Liver (tissue), 9 donors: ENCODE data around the gene APOE. TPM values are rescaled to one million over a fixed set of nuclear protein-coding genes. Genes with fewer than 3 reads are reported as not detected.

ENCODE experiments used
- DNase-seq: peaks from one replicate; pipeline ENCODE4 v3.0.0-alpha.2; 2017; ENCODE audit warnings: low spot score
- H3K27ac ChIP-seq, 2 donors: one replicate each; pipeline ENCODE4 v1.7.0; 2013; ENCODE audit warnings: inconsistent platforms in 2 of 2, low read length in 2 of 2, control low read depth in 1 of 2, low read depth in 1 of 2, mild to moderate bottlenecking in 1 of 2
- H3K27me3 ChIP-seq, 4 donors: one replicate each; pipeline versions ENCODE4 v1.6.1 to v1.7.0; 2013; ENCODE audit warnings: low read length in 3 of 4, inconsistent platforms in 1 of 4, mild to moderate bottlenecking in 1 of 4, moderate library complexity in 1 of 4; ENCODE audit not compliant: control insufficient read depth in 4 of 4, insufficient read depth in 4 of 4
- H3K36me3 ChIP-seq, 4 donors: one replicate each; pipeline versions ENCODE4 v1.6.1 to v1.7.0; 2013; ENCODE audit warnings: low read length in 3 of 4, mild to moderate bottlenecking in 3 of 4, low read depth in 1 of 4, moderate library complexity in 1 of 4; ENCODE audit not compliant: control insufficient read depth in 4 of 4, insufficient read depth in 3 of 4
- H3K4me1 ChIP-seq, 4 donors: one replicate each; pipeline versions ENCODE4 v1.6.1 to v1.7.0; 2013; ENCODE audit warnings: low read length in 3 of 4, mild to moderate bottlenecking in 3 of 4, moderate library complexity in 1 of 4; ENCODE audit not compliant: control insufficient read depth in 4 of 4, insufficient read depth in 4 of 4
- H3K4me3 ChIP-seq, 3 donors: one replicate each; pipeline versions ENCODE4 v1.6.1 to v1.7.0; 2013; ENCODE audit warnings: low read length in 3 of 3, control low read depth in 1 of 3, low read depth in 1 of 3, mild to moderate bottlenecking in 1 of 3
- H3K9ac ChIP-seq, 2 donors: one replicate each; pipeline ENCODE4 v1.7.0; 2013; ENCODE audit warnings: low read length in 2 of 2, mild to moderate bottlenecking in 2 of 2, moderate library complexity in 2 of 2, control low read depth in 1 of 2, low read depth in 1 of 2
- H3K9me3 ChIP-seq, 4 donors: one replicate each; pipeline versions ENCODE4 v1.6.1 to v1.7.0; 2013; ENCODE audit warnings: low read length in 3 of 4; ENCODE audit not compliant: control insufficient read depth in 4 of 4
- ATF3 ChIP-seq: IDR thresholded peaks from 2 replicates; pipeline ENCODE4 v1.6.1; 2016; ENCODE audit warnings: antibody characterized with exemption
- CTCF ChIP-seq: fragments of 150-350 bp; IDR thresholded peaks from 2 replicates; pipeline ENCODE4 v1.5.1; 2017; ENCODE audit warnings: improper control_type of control experiment, low read depth, low read length; ENCODE audit not compliant: missing input control
- EGR1 ChIP-seq, 2 donors: IDR thresholded peaks; 2 replicates each; pipeline ENCODE4 v1.6.1; 2016 to 2018; ENCODE audit warnings: antibody characterized with exemption in 2 of 2, low read depth in 2 of 2
- FOXA1 ChIP-seq: IDR thresholded peaks from 2 replicates; pipeline ENCODE4 v1.6.1; 2016; ENCODE audit warnings: antibody characterized with exemption
- FOXA2 ChIP-seq: IDR thresholded peaks from 2 replicates; pipeline ENCODE4 v1.6.1; 2016; ENCODE audit warnings: antibody characterized with exemption
- GABPA ChIP-seq, 2 donors: IDR thresholded peaks in 1 of 2; conservative IDR thresholded peaks in 1 of 2; 2 replicates each; pipeline ENCODE4 v1.6.1; 2016; ENCODE audit warnings: antibody characterized with exemption in 2 of 2, mild to moderate bottlenecking in 1 of 2, moderate library complexity in 1 of 2
- HNF4A ChIP-seq, 2 donors: conservative IDR thresholded peaks; 2 replicates each; pipeline ENCODE4 v1.6.1; 2016; ENCODE audit warnings: antibody characterized with exemption in 2 of 2, mild to moderate bottlenecking in 2 of 2
- HNF4G ChIP-seq: IDR thresholded peaks from 2 replicates; pipeline ENCODE4 v1.6.1; 2016; ENCODE audit warnings: antibody characterized with exemption
- JUND ChIP-seq, 2 donors: IDR thresholded peaks; 2 replicates each; pipeline ENCODE4 v1.6.1; 2016; ENCODE audit warnings: antibody characterized with exemption in 2 of 2
- NR2F2 ChIP-seq: IDR thresholded peaks from 2 replicates; pipeline ENCODE4 v1.6.1; 2016; ENCODE audit warnings: antibody characterized with exemption
- RAD21 ChIP-seq, 2 donors: IDR thresholded peaks; 2 replicates each; pipeline ENCODE4 v1.6.1; 2016; ENCODE audit warnings: antibody characterized with exemption in 2 of 2, mild to moderate bottlenecking in 2 of 2
- RXRA ChIP-seq, 2 donors: IDR thresholded peaks; 2 replicates each; pipeline ENCODE4 v1.6.1; 2017 to 2018; ENCODE audit warnings: antibody characterized with exemption in 2 of 2, mild to moderate bottlenecking in 1 of 2
- SP1 ChIP-seq: IDR thresholded peaks from 2 replicates; pipeline ENCODE4 v1.6.1; 2018; ENCODE audit warnings: antibody characterized with exemption, mild to moderate bottlenecking
- TAF1 ChIP-seq: conservative IDR thresholded peaks from 2 replicates; pipeline ENCODE4 v1.6.1; 2016; ENCODE audit warnings: antibody characterized with exemption, mild to moderate bottlenecking
- YY1 ChIP-seq: IDR thresholded peaks from 2 replicates; pipeline ENCODE4 v1.6.1; 2016; ENCODE audit warnings: antibody characterized with exemption, mild to moderate bottlenecking
- ZBTB33 ChIP-seq: IDR thresholded peaks from 2 replicates; pipeline ENCODE4 v1.6.1; 2016; ENCODE audit warnings: antibody characterized with exemption
- WGBS: extraction: QIAGEN DNeasy Blood & Tissue Kit; methylation state at CpG from one replicate; pipeline ENCODE4 v1.1.7; 2013; 5-methylcytosine and 5-hydroxymethylcytosine counted together
- polyA plus RNA-seq, 2 donors: library from polyadenylated mRNA; stranded (reverse) in 1 of 2; unstranded in 1 of 2; fragments of 200-250 nt in 1 of 2; fragments of >200 nt in 1 of 2; fragmentation: Nextera tagmentation in 1 of 2; extraction: Ambion mirVana in 1 of 2; gene quantifications; one replicate each; pipeline versions ENCODE4 v1.2.1 to v1.2.3, GENCODE V29; 2013 to 2015
- total RNA-seq, 2 donors: library from RNA; depleted of rRNA; stranded (reverse); fragments of >200 nt; gene quantifications; one replicate each; pipeline ENCODE4 v1.2.3, GENCODE V29; 2014
- TF ChIP-seq, protein P1 (sequence below): IDR thresholded peaks from 2 replicates; pipeline ENCODE4 v1.6.1; 2016; ENCODE audit warnings: antibody characterized with exemption
- TF ChIP-seq, protein P2 (sequence below): IDR thresholded peaks from 2 replicates; pipeline ENCODE4 v1.6.1; 2016; ENCODE audit warnings: antibody characterized with exemption, mild to moderate bottlenecking
- donor health status: healthy.
- donor health status: healthy.
- donor health status: healthy.
- donor health status: healthy.
- donor health status: healthy.

Gene APOE
- total and polyA plus RNA-seq, 4 donors, result 1,884 to 5,263 (median 3,713) TPM

DNA sequence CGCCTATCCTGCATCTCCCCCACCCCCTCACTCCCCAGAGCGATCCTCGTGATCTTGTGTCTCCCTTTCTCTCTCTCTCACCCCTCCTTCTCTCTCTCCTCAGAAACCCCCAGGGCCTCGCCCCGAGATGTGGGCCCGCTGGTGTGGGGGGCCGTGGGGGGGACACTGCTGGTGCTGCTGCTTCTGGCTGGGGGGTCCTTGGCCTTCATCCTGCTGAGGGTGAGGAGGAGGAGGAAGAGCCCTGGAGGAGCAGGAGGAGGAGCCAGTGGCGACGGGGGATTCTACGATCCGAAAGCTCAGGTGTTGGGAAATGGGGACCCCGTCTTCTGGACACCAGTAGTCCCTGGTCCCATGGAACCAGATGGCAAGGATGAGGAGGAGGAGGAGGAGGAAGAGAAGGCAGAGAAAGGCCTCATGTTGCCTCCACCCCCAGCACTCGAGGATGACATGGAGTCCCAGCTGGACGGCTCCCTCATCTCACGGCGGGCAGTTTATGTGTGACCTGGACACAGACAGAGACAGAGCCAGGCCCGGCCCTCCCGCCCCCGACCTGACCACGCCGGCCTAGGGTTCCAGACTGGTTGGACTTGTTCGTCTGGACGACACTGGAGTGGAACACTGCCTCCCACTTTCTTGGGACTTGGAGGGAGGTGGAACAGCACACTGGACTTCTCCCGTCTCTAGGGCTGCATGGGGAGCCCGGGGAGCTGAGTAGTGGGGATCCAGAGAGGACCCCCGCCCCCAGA lies 27.3 kb upstream of the APOE start:
- Histone ChIP-seq H3K9ac (no peak overlapping the region), H3K27me3 (no peaks in the 10 kb centered on the region), H3K4me1 (no peaks in the 10 kb centered on the region), H3K4me3 (no peak overlapping the region), H3K36me3 (peaks cover 12 to 47% (median 20%) of the 10 kb centered on the region in 4 donors), H3K9me3 (no peaks in the 10 kb centered on the region), H3K27ac (no peak overlapping the region)
- no peak for TF ChIP-seq GABPA (IDR thresholded peaks at IDR 0.05 in 1 of 2, conservative IDR thresholded peaks at IDR 0.05 in 1 of 2)
- TF ChIP-seq HNF4A (conservative IDR thresholded peaks at IDR 0.05), result no peak
- no peak for TF ChIP-seq TAF1
- no peak for TF ChIP-seq EGR1 (IDR thresholded peaks at IDR 0.05; ENCODE audit: low read depth in 2 of 2)
- no peak for TF ChIP-seq ATF3
- no peak for TF ChIP-seq FOXA1
- TF ChIP-seq CTCF, result no peak
- TF ChIP-seq RXRA (IDR thresholded peaks at IDR 0.05), result no peak
- TF ChIP-seq, protein P1, sequence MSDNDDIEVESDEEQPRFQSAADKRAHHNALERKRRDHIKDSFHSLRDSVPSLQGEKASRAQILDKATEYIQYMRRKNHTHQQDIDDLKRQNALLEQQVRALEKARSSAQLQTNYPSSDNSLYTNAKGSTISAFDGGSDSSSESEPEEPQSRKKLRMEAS, result no peak
- TF ChIP-seq RAD21 (IDR thresholded peaks at IDR 0.05), result no peak
- no peak for TF ChIP-seq JUND (IDR thresholded peaks at IDR 0.05)
- no peak for TF ChIP-seq YY1
- TF ChIP-seq HNF4G, result no peak
- TF ChIP-seq, protein P2, sequence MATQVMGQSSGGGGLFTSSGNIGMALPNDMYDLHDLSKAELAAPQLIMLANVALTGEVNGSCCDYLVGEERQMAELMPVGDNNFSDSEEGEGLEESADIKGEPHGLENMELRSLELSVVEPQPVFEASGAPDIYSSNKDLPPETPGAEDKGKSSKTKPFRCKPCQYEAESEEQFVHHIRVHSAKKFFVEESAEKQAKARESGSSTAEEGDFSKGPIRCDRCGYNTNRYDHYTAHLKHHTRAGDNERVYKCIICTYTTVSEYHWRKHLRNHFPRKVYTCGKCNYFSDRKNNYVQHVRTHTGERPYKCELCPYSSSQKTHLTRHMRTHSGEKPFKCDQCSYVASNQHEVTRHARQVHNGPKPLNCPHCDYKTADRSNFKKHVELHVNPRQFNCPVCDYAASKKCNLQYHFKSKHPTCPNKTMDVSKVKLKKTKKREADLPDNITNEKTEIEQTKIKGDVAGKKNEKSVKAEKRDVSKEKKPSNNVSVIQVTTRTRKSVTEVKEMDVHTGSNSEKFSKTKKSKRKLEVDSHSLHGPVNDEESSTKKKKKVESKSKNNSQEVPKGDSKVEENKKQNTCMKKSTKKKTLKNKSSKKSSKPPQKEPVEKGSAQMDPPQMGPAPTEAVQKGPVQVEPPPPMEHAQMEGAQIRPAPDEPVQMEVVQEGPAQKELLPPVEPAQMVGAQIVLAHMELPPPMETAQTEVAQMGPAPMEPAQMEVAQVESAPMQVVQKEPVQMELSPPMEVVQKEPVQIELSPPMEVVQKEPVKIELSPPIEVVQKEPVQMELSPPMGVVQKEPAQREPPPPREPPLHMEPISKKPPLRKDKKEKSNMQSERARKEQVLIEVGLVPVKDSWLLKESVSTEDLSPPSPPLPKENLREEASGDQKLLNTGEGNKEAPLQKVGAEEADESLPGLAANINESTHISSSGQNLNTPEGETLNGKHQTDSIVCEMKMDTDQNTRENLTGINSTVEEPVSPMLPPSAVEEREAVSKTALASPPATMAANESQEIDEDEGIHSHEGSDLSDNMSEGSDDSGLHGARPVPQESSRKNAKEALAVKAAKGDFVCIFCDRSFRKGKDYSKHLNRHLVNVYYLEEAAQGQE, result no peak
- TF ChIP-seq FOXA2, result no peak
- TF ChIP-seq ZBTB33, result no peak
- TF ChIP-seq SP1, result no peak
- no peak for TF ChIP-seq NR2F2
- DNase-seq, result no peak
- WGBS, result 89% methylated on average over 26 of the region's 26 CpGs
